Astrocyte (in vitro differentiated cells and primary cell): ENCODE measurements around the gene VCL. TPM values are rescaled to one million over a fixed set of nuclear protein-coding genes. Genes with fewer than 3 reads are reported as not detected.
A peak's percentile ranks its signal among the peaks of the same experiment; 100 is the strongest.

ENCODE experiments used
- DNase-seq: peaks from one replicate; pipeline ENCODE4 v3.0.0-alpha.2; 2010; ENCODE audit warnings: low read depth
- FAIRE-seq: peaks from 2 replicates; lab custom pipeline; 2011; peaks lifted over from hg19 to GRCh38; lab: Jason Lieb, UNC
- H2AFZ ChIP-seq: 2 replicates; pipeline ENCODE4 v1.6.0; 2012; ENCODE audit warnings: low read depth, low read length, inconsistent platforms
- H3K27ac ChIP-seq: 2 replicates; pipeline ENCODE4 v1.5.1; 2011; ENCODE audit warnings: low read depth, low read length, inconsistent platforms
- H3K27me3 ChIP-seq: 2 replicates; pipeline ENCODE4 v1.6.0; 2011; ENCODE audit warnings: low read length, inconsistent platforms; ENCODE audit not compliant: insufficient read depth
- H3K36me3 ChIP-seq: 2 replicates; pipeline ENCODE4 v1.5.1; 2011; ENCODE audit warnings: low read length, inconsistent platforms; ENCODE audit not compliant: insufficient read depth
- H3K4me1 ChIP-seq: 2 replicates; pipeline ENCODE4 v1.5.1; 2011; ENCODE audit warnings: low read length, inconsistent platforms; ENCODE audit not compliant: insufficient read depth
- H3K4me2 ChIP-seq: 2 replicates; pipeline ENCODE4 v1.6.0; 2012; ENCODE audit warnings: low read length, inconsistent platforms
- H3K4me3 ChIP-seq: 2 replicates; pipeline ENCODE4 v1.5.1; 2011; ENCODE audit warnings: low read depth, mild to moderate bottlenecking, low read length, inconsistent platforms; ENCODE audit not compliant: insufficient read depth
- H3K79me2 ChIP-seq: 2 replicates; pipeline ENCODE4 v1.6.0; 2012; ENCODE audit warnings: mild to moderate bottlenecking, low read length, inconsistent platforms; ENCODE audit not compliant: insufficient read depth
- H3K9ac ChIP-seq: 2 replicates; pipeline ENCODE4 v1.6.0; 2012; ENCODE audit warnings: mild to moderate bottlenecking, low read length, inconsistent platforms
- H3K9me3 ChIP-seq: 2 replicates; pipeline ENCODE4 v1.5.1; 2012; ENCODE audit warnings: low read depth, mild to moderate bottlenecking, low read length, inconsistent platforms; ENCODE audit not compliant: insufficient read depth
- H4K20me1 ChIP-seq: 2 replicates; pipeline ENCODE4 v1.6.0; 2012; ENCODE audit warnings: low read length, inconsistent platforms; ENCODE audit not compliant: insufficient read depth
- H3K27ac Mint-ChIP-seq: one replicate; pipeline ENCODE4 v1.8.0; 2021; ENCODE audit warnings: mild to moderate bottlenecking, mixed read lengths; ENCODE audit not compliant: unreplicated experiment
- H3K27me3 Mint-ChIP-seq: one replicate; pipeline ENCODE4 v1.8.0; 2021; ENCODE audit warnings: low read depth, mixed read lengths; ENCODE audit not compliant: unreplicated experiment
- H3K36me3 Mint-ChIP-seq: one replicate; pipeline ENCODE4 v1.8.0; 2021; ENCODE audit warnings: low read depth, mixed read lengths; ENCODE audit not compliant: unreplicated experiment
- H3K4me1 Mint-ChIP-seq: one replicate; pipeline ENCODE4 v1.8.0; 2021; ENCODE audit warnings: low read depth, mixed read lengths; ENCODE audit not compliant: unreplicated experiment
- H3K4me3 Mint-ChIP-seq: one replicate; pipeline ENCODE4 v1.8.0; 2021; ENCODE audit warnings: mild to moderate bottlenecking, moderate library complexity, mixed read lengths; ENCODE audit not compliant: unreplicated experiment
- H3K9me3 Mint-ChIP-seq: one replicate; pipeline ENCODE4 v1.8.0; 2021; ENCODE audit warnings: mild to moderate bottlenecking, mixed read lengths; ENCODE audit not compliant: unreplicated experiment
- CTCF ChIP-seq: IDR thresholded peaks from 2 replicates; pipeline ENCODE4 v1.5.1; 2011; ENCODE audit warnings: low read depth, mild to moderate bottlenecking, inconsistent platforms, low read length, moderate library complexity; ENCODE audit not compliant: insufficient read depth
- EZH2 ChIP-seq: IDR thresholded peaks from 2 replicates; pipeline ENCODE4 v1.6.1; 2012; ENCODE audit warnings: mild to moderate bottlenecking, low read length, inconsistent platforms; ENCODE audit not compliant: insufficient read depth
- total RNA-seq: library from RNA; stranded (reverse); gene quantifications from 2 replicates; pipeline ENCODE4 v1.2.1, GENCODE V29; 2021

Gene VCL
- total RNA-seq, 1 donor from 2014 or later: 474 TPM

GRCh38 chr10:73967022-73967429, 30.9 kb upstream of the VCL start:
- FAIRE-seq (no peak), DNase-seq (no peak)
- peaks cover 33% of the 10 kb centered on the region for H3K4me1 ChIP-seq
- peak overlapping the region; percentile 40 for H3K27ac ChIP-seq
- Mint-ChIP-seq H3K9me3 (no peaks in the 10 kb centered on the region), H3K4me1 (peaks cover 26% of the 10 kb centered on the region), H3K27ac (peak overlapping the region; percentile 96), H3K36me3 (no peaks in the 10 kb centered on the region), H3K4me3 (no peak overlapping the region), H3K27me3 (no peaks in the 10 kb centered on the region)
- H2AFZ ChIP-seq: no peak overlapping the region
- no peak overlapping the region for H3K4me3 ChIP-seq
- no peaks in the 10 kb centered on the region for H3K9me3 ChIP-seq
- TF ChIP-seq CTCF (no peak), EZH2 (no peak)
- no peaks in the 10 kb centered on the region for H3K79me2 ChIP-seq
- H3K9ac ChIP-seq: peak overlapping the region; percentile 4
- H3K36me3 ChIP-seq: no peaks in the 10 kb centered on the region
- peak overlapping the region; percentile 78 for H3K4me2 ChIP-seq
- no peaks in the 10 kb centered on the region for H4K20me1 ChIP-seq
- H3K27me3 ChIP-seq: no peaks in the 10 kb centered on the region

GRCh38 chr10:73967544-73967943, 30.4 kb upstream of the VCL start:
- Histone ChIP-seq H3K27ac (no peak overlapping the region), H3K36me3 (no peaks in the 10 kb centered on the region), H2AFZ (peak overlapping the region; percentile 51), H3K9ac (no peak overlapping the region), H3K4me2 (no peak overlapping the region), H3K27me3 (no peaks in the 10 kb centered on the region), H3K4me3 (no peak overlapping the region), H3K4me1 (peaks cover 33% of the 10 kb centered on the region), H3K79me2 (no peaks in the 10 kb centered on the region), H3K9me3 (no peaks in the 10 kb centered on the region), H4K20me1 (no peaks in the 10 kb centered on the region)
- Mint-ChIP-seq H3K4me1 (peaks cover 26% of the 10 kb centered on the region), H3K9me3 (no peaks in the 10 kb centered on the region), H3K27me3 (no peaks in the 10 kb centered on the region), H3K36me3 (no peaks in the 10 kb centered on the region), H3K27ac (peak overlapping the region; percentile 89), H3K4me3 (no peak overlapping the region)
- DNase-seq (no peak), FAIRE-seq (no peak)
- TF ChIP-seq EZH2: no peak
- no peak for TF ChIP-seq CTCF

- Mint-ChIP-seq H3K4me1 (peaks cover 26% of the 10 kb centered on the region), H3K27ac (peak overlapping the region; percentile 89), H3K4me3 (peak overlapping the region; percentile 54), H3K27me3 (no peaks in the 10 kb centered on the region), H3K9me3 (no peaks in the 10 kb centered on the region), H3K36me3 (no peaks in the 10 kb centered on the region)
- H3K79me2 ChIP-seq: no peaks in the 10 kb centered on the region
- H3K9ac ChIP-seq: no peak overlapping the region
- DNase-seq: peak; percentile 25
- H3K9me3 ChIP-seq: no peaks in the 10 kb centered on the region
- no peaks in the 10 kb centered on the region for H3K36me3 ChIP-seq
- peaks cover 33% of the 10 kb centered on the region for H3K4me1 ChIP-seq
- TF ChIP-seq EZH2 (no peak), CTCF (no peak)
- no peak for FAIRE-seq
- H3K27ac ChIP-seq: peak overlapping the region; percentile 2
- H3K4me3 ChIP-seq: no peak overlapping the region
- peak overlapping the region; percentile 51 for H2AFZ ChIP-seq
- no peaks in the 10 kb centered on the region for H3K27me3 ChIP-seq
- H3K4me2 ChIP-seq: peak overlapping the region; percentile 22
- no peaks in the 10 kb centered on the region for H4K20me1 ChIP-seq
Measured at GRCh38 chr10:73968098-73968521, 29.8 kb upstream of the VCL start.
